ENCODE measurements around the gene ATP13A4.

ATP13A4 gene

DNA sequence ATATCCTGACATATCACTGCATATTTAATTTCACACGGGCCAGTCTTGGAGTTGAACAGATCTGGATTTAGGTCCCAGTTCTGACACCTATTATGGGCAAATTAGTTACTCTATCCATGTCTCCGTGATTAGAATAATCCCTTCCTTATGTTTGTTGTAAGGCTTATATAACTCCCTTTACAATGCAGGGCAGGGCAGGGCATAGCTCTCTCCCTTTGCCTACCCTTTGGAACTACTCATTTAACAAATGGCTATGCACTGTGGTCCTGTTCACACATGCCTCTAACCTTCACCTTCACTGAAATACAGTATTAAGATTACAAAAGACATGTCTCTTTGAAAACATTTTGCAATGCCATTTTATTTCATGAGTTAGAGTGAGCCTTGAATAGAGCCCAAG, 151.4 kb downstream of the ATP13A4 start:
- DNase-seq (ENCODE audit: low read depth in 4 of 4, low spot score in 1 of 4) = no peak

DNA sequence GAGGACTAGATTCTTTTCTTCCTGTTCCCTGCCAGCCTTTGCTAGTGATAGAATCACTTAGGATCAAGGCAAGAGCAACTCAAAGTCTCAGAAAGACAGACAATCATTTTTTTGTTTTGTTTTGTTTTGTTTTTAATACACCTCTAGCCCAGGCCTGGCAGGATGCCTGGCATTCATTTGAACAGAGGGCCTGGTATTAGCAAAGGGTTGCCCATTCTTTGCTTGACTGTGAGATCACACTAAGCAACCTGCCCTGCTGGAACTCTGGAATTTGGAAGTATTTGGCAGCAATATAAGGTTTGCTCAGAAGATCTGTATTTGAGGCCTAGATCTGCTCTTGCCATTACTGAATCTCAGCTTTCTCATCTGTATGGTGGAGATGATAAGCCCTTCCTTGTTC, 154.4 kb downstream of the ATP13A4 start:
- no peak for DNase-seq (ENCODE audit: low read depth in 4 of 4, low spot score in 1 of 4)

DNA sequence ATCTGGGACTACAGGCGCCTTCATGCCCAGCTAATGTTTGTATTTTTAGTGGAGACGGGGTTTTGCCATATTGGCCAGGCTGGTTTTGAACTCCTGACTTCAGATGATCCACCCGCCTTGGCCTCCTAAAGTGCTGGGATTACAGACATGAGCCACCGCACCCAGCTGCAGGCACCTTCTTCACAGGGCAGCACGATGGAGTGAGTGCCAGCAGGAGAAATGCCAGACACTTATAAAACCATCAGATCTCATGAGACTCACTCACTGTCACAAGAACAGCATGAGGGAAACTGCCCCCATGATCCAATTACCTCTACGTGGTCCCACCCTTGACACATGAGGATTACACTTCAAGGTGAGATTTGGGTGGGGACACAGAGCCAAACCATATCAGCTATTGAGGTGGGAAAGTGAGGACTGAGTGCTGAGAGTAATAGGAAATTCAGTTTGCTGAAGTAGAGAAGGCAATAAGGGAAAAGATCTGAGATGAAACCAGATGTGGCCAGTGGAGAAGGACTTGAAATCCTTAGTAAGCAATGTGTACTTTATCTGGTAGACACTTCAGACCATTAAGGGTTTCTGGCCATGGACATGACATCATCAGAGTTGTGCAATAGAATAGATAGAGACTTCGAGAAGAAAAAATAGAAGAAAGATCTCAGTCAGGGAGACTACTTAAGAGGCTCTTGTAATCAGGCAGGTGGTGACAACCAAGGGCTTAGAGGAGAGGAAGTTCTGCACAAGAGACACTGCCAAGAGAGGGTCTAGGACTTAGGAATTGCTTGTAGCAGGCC, 158.0 kb downstream of the ATP13A4 start:
- no peak for DNase-seq (ENCODE audit: low read depth in 4 of 4, low spot score in 1 of 4)

- no peak for DNase-seq (ENCODE audit: low read depth in 4 of 4, low spot score in 1 of 4)
These were observed 162.8 kb downstream of the ATP13A4 start for GRCh38 chr3:193391902-193392301.

GRCh38 chr3:193389335-193389734, 165.4 kb downstream of the ATP13A4 start:
- DNase-seq (ENCODE audit: low read depth in 4 of 4, low spot score in 1 of 4) = no peak

DNA sequence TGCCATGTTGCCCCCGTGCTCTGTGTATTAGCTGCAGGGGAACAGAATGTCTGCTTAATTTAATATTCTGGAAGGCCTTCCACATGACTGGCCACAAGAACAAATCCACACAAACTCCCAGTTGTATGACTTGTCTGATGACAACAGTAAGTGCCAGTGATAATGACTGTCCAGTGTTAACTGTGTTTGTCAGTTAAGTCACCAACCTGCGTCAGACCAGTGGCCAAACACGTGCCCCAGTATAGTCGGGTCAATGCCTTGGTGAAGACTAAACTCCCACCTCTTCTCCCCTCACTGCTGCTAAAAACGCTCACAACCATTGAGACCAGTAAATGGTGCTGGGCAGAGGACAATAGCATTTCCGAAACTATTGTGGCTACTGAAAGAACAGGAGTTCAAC, 166.3 kb downstream of the ATP13A4 start:
- no peak for DNase-seq (ENCODE audit: low read depth in 4 of 4, low spot score in 1 of 4)

- DNase-seq (ENCODE audit: low read depth in 4 of 4, low spot score in 1 of 4) = no peak
These were observed 167.1 kb downstream of the ATP13A4 start for GRCh38 chr3:193387596-193387995.

DNA sequence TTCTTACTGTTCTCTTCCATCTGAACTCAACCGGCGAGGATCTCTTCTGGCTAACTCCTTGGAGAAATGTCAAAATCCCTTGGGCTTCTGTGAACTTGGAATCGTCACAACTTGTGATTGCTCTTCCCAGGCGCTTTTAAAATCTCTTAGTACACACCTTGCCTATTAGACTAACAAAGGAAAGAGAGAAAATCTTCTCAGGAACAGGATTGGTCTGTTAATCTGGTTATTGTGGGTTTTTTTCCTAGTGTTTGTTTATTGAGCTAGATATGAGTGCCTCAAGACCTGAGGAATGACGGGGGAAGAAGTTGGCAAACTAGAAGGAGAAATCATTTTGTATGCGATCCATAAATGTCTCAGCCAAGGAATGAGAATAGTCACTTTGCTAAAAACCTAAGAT, 176.0 kb downstream of the ATP13A4 start, which contains the start of gene ATP13A5:
Gene ATP13A5 (minus strand): TSS at position 48 of the 400 bp plus-strand sequence. CDS start 28 bp downstream, at position 20.
- no peak for DNase-seq (ENCODE audit: low read depth in 4 of 4, low spot score in 1 of 4)

DNA sequence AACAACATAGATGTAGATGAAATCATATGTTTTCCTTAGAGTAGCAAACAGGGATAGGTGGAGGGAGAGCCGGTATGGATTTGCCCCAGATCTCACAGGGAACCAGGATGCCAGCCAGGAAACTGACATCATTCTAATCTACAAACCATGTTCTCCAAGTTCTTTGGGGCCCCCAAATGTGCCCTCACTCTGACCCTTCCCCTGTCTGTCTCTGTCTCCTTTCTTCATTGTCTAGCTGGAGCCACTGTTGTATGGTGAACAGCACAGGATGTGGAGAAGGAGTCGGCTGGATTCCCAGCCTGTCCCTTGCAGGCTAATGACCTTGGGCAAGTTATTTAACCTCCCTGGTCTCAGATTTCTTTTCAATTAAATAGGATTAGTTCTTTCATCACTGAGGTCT, 177.1 kb downstream of the ATP13A4 start:
- no peak for DNase-seq (ENCODE audit: low read depth in 4 of 4, low spot score in 1 of 4)

GRCh38 chr3:193375614-193376013, 179.1 kb downstream of the ATP13A4 start:
- DNase-seq (ENCODE audit: low read depth in 4 of 4, low spot score in 1 of 4) = no peak

GRCh38 chr3:193372783-193373182, 181.9 kb downstream of the ATP13A4 start:
- no peak for DNase-seq (ENCODE audit: low read depth in 4 of 4, low spot score in 1 of 4)

DNA sequence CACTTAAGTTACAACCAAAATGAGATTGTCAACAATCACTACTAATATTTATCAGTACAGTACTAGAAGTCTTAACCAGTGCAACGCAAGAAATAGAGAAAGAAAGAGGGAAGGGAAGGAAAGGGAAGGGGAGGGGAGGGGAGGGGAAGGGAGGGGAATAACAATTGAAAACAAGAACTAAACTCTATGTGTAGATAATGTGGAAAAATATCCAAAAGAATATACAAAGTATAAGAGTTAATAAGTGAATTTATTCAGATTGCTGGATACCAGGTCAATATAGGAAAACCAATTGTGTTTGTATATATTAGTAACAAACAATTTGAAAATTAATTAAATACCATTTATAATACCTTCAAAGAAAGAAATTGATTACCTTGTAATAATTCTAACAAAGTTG, 186.8 kb downstream of the ATP13A4 start:
- DNase-seq (ENCODE audit: low read depth in 4 of 4, low spot score in 1 of 4) = no peak

DNA sequence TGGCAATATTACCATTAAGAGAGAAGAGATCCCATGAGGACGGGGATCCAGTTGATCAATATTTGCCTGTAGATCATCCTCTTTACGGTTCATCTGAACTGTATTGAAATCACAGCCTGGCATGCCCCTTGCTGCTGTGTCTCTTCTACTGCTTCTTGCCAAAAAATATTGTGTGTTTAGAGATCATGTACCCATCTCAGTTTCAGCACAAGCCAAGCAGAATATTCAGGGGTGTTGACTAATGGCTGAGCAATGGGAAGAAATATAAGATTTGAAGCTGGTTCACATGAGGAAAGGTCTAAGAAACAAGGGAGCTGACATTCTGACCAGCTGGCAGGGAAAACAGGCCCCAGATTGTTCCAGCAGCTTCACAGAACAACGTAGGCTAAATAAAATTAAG, 197.4 kb downstream of the ATP13A4 start:
- DNase-seq (ENCODE audit: low read depth in 4 of 4, low spot score in 1 of 4) = no peak

DNA sequence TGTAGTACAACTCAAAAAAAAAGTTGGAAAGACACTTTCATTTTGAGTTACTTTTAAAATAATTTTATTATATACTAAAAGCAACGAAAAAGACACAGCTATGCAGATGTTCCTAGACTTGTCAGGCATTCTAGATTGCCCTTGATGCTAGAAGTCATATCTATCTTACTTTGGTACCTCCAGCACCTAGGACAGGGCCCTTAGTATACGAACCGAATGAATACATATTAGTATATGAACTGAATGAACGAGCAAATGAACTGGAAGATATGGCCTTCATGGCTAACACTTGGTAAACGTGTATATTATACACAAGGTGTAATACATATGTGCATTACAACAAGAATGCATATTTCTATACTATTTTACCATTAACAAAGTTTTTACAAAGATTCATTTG, 200.3 kb downstream of the ATP13A4 start:
- no peak for DNase-seq (ENCODE audit: low read depth in 4 of 4, low spot score in 1 of 4)

All from stimulated activated CD4-positive, alpha-beta T cell treated with anti-CD3 and anti-CD28 coated beads, Interleukin-1b, Interleukin-23, amount 100 ng/mL, for 24 hours (primary cell).